Measurements from ENCODE around the gene IL21R. TPM values are rescaled to one million over a fixed set of nuclear protein-coding genes. Genes with fewer than 3 reads are reported as not detected.
A peak's percentile ranks its signal among the peaks of the same experiment; 100 is the strongest.

The IL21R gene
- total RNA-seq, 2 experiments from 2014 or later: 34.5 to 34.8 TPM

DNA sequence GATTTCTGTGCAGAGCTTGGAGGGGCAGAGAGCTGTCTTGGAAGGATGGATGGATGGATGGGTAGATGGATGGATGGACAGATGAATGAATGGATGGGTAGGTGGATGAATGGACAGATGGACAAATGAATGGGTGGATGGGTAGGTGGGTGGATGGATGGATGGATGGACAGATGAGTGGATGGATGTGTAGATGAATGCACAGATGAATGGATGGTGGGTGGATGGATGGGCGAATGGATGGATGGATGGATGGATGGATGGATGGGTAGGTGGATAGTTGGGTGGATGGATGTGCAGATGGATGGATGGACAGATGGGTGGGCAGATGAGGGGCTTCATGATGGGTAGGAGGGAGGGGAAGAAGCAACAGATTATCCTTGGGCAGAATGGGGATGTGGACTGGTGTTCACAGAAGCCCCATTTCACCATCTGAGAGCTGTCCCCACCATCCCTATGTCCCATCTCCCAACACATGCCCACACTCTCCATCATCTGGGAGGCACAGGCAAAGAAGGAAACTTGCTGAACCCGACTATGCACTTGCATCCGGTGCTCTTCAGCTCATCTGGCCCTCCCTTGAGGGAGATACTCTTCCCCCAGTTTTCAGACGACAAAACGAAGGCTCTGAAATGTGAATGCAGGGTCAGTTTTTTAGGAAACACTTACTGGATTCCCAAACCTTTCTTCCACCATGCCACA is 57.2 kb downstream of the IL21R start:
- no peak for TF ChIP-seq CTCF (IDR thresholded peaks at IDR 0.05)
- Histone ChIP-seq H3K27ac (ENCODE audit: low read depth in 1 of 2, low read length in 2 of 2) (no peak overlapping the region), H3K36me3 (ENCODE audit: insufficient read depth, low read length) (peaks cover 31% of the 10 kb centered on the region), H3K4me3 (ENCODE audit: low read length) (no peak overlapping the region), H3K9me3 (ENCODE audit: control insufficient read depth in 1 of 2, insufficient read depth in 1 of 2, low read length in 2 of 2) (no peaks in the 10 kb centered on the region), H3K4me1 (ENCODE audit: insufficient read depth, low read length) (peaks cover 67% of the 10 kb centered on the region), H3K27me3 (ENCODE audit: control insufficient read depth in 1 of 2, insufficient read depth in 2 of 2, low read length in 2 of 2) (no peaks in the 10 kb centered on the region)
- H3K9me3 Mint-ChIP-seq: no peaks in the 10 kb centered on the region
- no peak for ATAC-seq (ENCODE audit: poor library complexity)
- ChIA-PET POLR2A (interaction anchor here (1.3 kb wide), 1 partner anchor 92 kb away, joined by 4 read pairs; no protein-coding TSS in a partner anchor), CTCF (no interaction called here)
- peaks cover 47% of the 10 kb centered on the region for H3K4me1 Mint-ChIP-seq (ENCODE audit: low read depth)
- H3K27me3 Mint-ChIP-seq: no peaks in the 10 kb centered on the region
- H3K36me3 Mint-ChIP-seq (ENCODE audit: low read depth): peaks cover 31% of the 10 kb centered on the region
- intact Hi-C loops (cut with DNase I, micrococcal nuclease): loop anchor here in 1 of 2 experiments (5.0 kb wide), 2 partner anchors 377 to 1622 kb away; no protein-coding TSS in a partner anchor
- peak overlapping the region; percentile 63 for H3K27ac Mint-ChIP-seq
- H3K4me3 Mint-ChIP-seq: no peak overlapping the region
- DNase-seq: no peak

- Histone ChIP-seq H3K27ac (ENCODE audit: low read depth in 1 of 2, low read length in 2 of 2) (no peak overlapping the region), H3K4me3 (ENCODE audit: low read length) (no peak overlapping the region), H3K9me3 (ENCODE audit: control insufficient read depth in 1 of 2, insufficient read depth in 1 of 2, low read length in 2 of 2) (no peaks in the 10 kb centered on the region), H3K4me1 (ENCODE audit: insufficient read depth, low read length) (peaks cover 76% of the 10 kb centered on the region), H3K27me3 (ENCODE audit: control insufficient read depth in 1 of 2, insufficient read depth in 2 of 2, low read length in 2 of 2) (no peaks in the 10 kb centered on the region), H3K36me3 (ENCODE audit: insufficient read depth, low read length) (peaks cover 40% of the 10 kb centered on the region)
- ChIA-PET POLR2A (interaction anchor here (0.8 to 1.3 kb wide), 3 partner anchors 93 to 225 kb away, joined by 3 to 4 read pairs (median 4); no protein-coding TSS in a partner anchor), CTCF (interaction anchor here (0.9 to 1.0 kb wide), 3 partner anchors 10 to 281 kb away, joined by 3 to 4 read pairs (median 3); no protein-coding TSS in a partner anchor)
- H3K9me3 Mint-ChIP-seq: no peaks in the 10 kb centered on the region
- ATAC-seq (ENCODE audit: poor library complexity): no peak
- H3K36me3 Mint-ChIP-seq (ENCODE audit: low read depth): peaks cover 35% of the 10 kb centered on the region
- H3K27me3 Mint-ChIP-seq: no peaks in the 10 kb centered on the region
- no peak for DNase-seq
- peaks cover 51% of the 10 kb centered on the region for H3K4me1 Mint-ChIP-seq (ENCODE audit: low read depth)
- no peak overlapping the region for H3K4me3 Mint-ChIP-seq
- peak overlapping the region; percentile 63 for H3K27ac Mint-ChIP-seq
- intact Hi-C loops (cut with DNase I, micrococcal nuclease): no loop called here
- no peak for TF ChIP-seq CTCF (IDR thresholded peaks at IDR 0.05)
Observed at GRCh38 chr16:27460213-27460612, 58.2 kb downstream of the IL21R start.

DNA sequence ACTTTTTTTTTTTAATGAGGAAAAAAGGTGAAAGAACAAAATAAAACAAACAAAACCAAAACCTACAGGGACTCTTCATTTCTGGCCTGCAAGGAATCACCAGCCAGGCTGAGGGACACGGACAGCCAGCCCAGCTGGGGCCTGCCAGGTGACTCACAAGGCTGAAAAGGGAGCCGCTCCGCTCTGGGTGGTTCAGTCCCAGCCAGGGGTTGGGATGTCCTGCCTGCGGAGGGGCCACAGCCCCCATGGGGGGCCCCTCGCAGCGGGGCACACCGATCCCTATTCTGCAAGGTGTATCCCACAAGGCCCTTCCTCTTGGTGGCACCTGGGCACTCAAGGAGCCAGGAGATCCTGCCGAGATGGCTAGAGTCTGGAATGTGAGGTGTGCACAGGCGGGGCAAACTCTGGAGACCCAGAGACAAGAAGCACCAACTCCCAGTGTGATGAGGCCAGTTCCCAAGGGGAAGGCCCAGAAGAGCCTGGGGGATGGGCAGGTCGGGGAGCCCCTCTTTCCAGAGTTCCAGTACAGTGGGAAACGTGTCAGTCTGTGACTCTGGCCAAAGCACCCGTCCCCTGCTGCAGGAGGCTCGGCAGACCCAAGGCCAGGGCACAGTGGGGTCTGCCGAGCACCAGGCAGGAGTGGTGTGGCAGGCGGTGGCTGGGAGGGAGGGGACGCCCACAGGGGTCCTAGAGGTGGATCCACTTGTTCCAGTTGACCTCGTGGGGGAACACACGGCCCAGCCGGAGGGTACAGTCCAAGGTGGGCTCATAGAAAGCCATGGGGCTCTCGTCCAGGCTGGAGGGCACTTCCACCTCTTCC is 58.9 kb downstream of the IL21R start:
- TF ChIP-seq CTCF (IDR thresholded peaks at IDR 0.05): no peak
- Mint-ChIP-seq H3K9me3 (no peaks in the 10 kb centered on the region), H3K36me3 (ENCODE audit: low read depth) (peaks cover 41% of the 10 kb centered on the region), H3K27me3 (no peaks in the 10 kb centered on the region), H3K4me3 (no peak overlapping the region), H3K4me1 (ENCODE audit: low read depth) (peaks cover 48% of the 10 kb centered on the region), H3K27ac (no peak overlapping the region)
- Histone ChIP-seq H3K4me3 (ENCODE audit: low read length) (no peak overlapping the region), H3K36me3 (ENCODE audit: insufficient read depth, low read length) (peaks cover 46% of the 10 kb centered on the region), H3K27ac (ENCODE audit: low read depth in 1 of 2, low read length in 2 of 2) (no peak overlapping the region), H3K27me3 (ENCODE audit: control insufficient read depth in 1 of 2, insufficient read depth in 2 of 2, low read length in 2 of 2) (no peaks in the 10 kb centered on the region), H3K9me3 (ENCODE audit: control insufficient read depth in 1 of 2, insufficient read depth in 1 of 2, low read length in 2 of 2) (no peaks in the 10 kb centered on the region), H3K4me1 (ENCODE audit: insufficient read depth, low read length) (peaks cover 75% of the 10 kb centered on the region)
- ATAC-seq (ENCODE audit: poor library complexity): no peak
- intact Hi-C loops (cut with DNase I, micrococcal nuclease): no loop called here
- CTCF ChIA-PET: interaction anchor here (0.9 to 1.0 kb wide), 2 partner anchors 11 to 226 kb away, joined by 3 to 4 read pairs; no protein-coding TSS in a partner anchor
- no peak for DNase-seq
- POLR2A ChIA-PET: interaction anchor here (0.8 to 1.3 kb wide), 3 partner anchors 93 to 225 kb away, joined by 3 to 4 read pairs (median 4); no protein-coding TSS in a partner anchor

Measured in CD4-positive, alpha-beta T cell (primary cell).